H9 (cell line): Measurements from ENCODE around the gene SEC22C. TPM values are rescaled to one million over a fixed set of nuclear protein-coding genes. Genes with fewer than 3 reads are reported as not detected.

Source experiments
- DNase-seq: peaks from one replicate; pipeline ENCODE4 v3.0.0-alpha.2; 2017
- H2AFZ ChIP-seq: one replicate; pipeline ENCODE4 v1.6.1; 2013; ENCODE audit warnings: mild to moderate bottlenecking, low read length, control low read depth, moderate library complexity
- H2AK5ac ChIP-seq: 2 replicates; pipeline ENCODE4 v1.6.1; 2013; ENCODE audit warnings: low read length, control low read depth, mixed read lengths; ENCODE audit not compliant: insufficient read length
- H2BK120ac ChIP-seq: one replicate; pipeline ENCODE4 v1.6.1; 2013; ENCODE audit warnings: low read depth, mild to moderate bottlenecking, low read length, control low read depth, inconsistent platforms; ENCODE audit not compliant: poor library complexity, severe bottlenecking
- H2BK12ac ChIP-seq: 2 replicates; pipeline ENCODE4 v1.6.1; 2013; ENCODE audit warnings: low read length, control low read depth, mixed read lengths, low read depth; ENCODE audit not compliant: insufficient read length
- H2BK15ac ChIP-seq: 2 replicates; pipeline ENCODE4 v1.6.1; 2013; ENCODE audit warnings: low read depth, low read length, control low read depth
- H2BK20ac ChIP-seq: one replicate; pipeline ENCODE4 v1.6.1; 2013; ENCODE audit warnings: low read depth, mild to moderate bottlenecking, low read length, control low read depth, inconsistent platforms; ENCODE audit not compliant: poor library complexity, severe bottlenecking
- H2BK5ac ChIP-seq: 2 replicates; pipeline ENCODE4 v1.6.1; 2013; ENCODE audit warnings: low read length, control low read depth, mixed read lengths; ENCODE audit not compliant: insufficient read length
- H3K14ac ChIP-seq: 2 replicates; pipeline ENCODE4 v1.6.1; 2013; ENCODE audit warnings: low read length, control low read depth; ENCODE audit not compliant: insufficient read depth
- H3K18ac ChIP-seq: 2 replicates; pipeline ENCODE4 v1.6.1; 2013; ENCODE audit warnings: low read depth, mild to moderate bottlenecking, mixed read lengths, low read length, control low read depth; ENCODE audit not compliant: insufficient read length
- H3K23ac ChIP-seq: 2 replicates; pipeline ENCODE4 v1.6.1; 2013; ENCODE audit warnings: low read length, control low read depth, mixed read lengths, low read depth; ENCODE audit not compliant: insufficient read length
- H3K23me2 ChIP-seq: 2 replicates; pipeline ENCODE4 v1.6.1; 2013; ENCODE audit warnings: low read depth, mild to moderate bottlenecking, mixed read lengths, low read length, control low read depth; ENCODE audit not compliant: insufficient read length, poor library complexity, severe bottlenecking
- H3K27ac ChIP-seq: 2 replicates; pipeline ENCODE4 v1.5.1; 2013; ENCODE audit warnings: low read length, control low read depth, mixed read lengths, low read depth; ENCODE audit not compliant: insufficient read length
- H3K27me3 ChIP-seq: 2 replicates; pipeline ENCODE4 v1.6.1; 2013; ENCODE audit warnings: low read length, control low read depth, inconsistent platforms; ENCODE audit not compliant: insufficient read depth
- H3K4ac ChIP-seq: 2 replicates; pipeline ENCODE4 v1.6.1; 2013; ENCODE audit warnings: low read depth, mild to moderate bottlenecking, control low read depth, inconsistent platforms, low read length, moderate library complexity
- H3K4me1 ChIP-seq: 2 replicates; pipeline ENCODE4 v1.6.1; 2013; ENCODE audit warnings: low read length, control low read depth, inconsistent platforms; ENCODE audit not compliant: insufficient read depth
- H3K4me2 ChIP-seq: 2 replicates; pipeline ENCODE4 v1.6.1; 2013; ENCODE audit warnings: low read length, control low read depth, mixed read lengths; ENCODE audit not compliant: insufficient read length, insufficient read depth
- H3K56ac ChIP-seq: 2 replicates; pipeline ENCODE4 v1.6.1; 2013; ENCODE audit warnings: low read depth, mild to moderate bottlenecking, mixed read lengths, low read length, control low read depth; ENCODE audit not compliant: insufficient read length
- H3K79me1 ChIP-seq: 2 replicates; pipeline ENCODE4 v1.6.1; 2013; ENCODE audit warnings: low read depth, mild to moderate bottlenecking, moderate library complexity, low read length, control low read depth, inconsistent platforms; ENCODE audit not compliant: insufficient read depth, poor library complexity, severe bottlenecking
- H3K79me2 ChIP-seq: 2 replicates; pipeline ENCODE4 v1.6.1; 2013; ENCODE audit warnings: low read length, control low read depth, inconsistent platforms; ENCODE audit not compliant: insufficient read depth
- H3K9ac ChIP-seq: 2 replicates; pipeline ENCODE4 v1.6.1; 2013; ENCODE audit warnings: low read length, control low read depth, mixed read lengths; ENCODE audit not compliant: insufficient read length; ENCODE audit errors: extremely low read depth
- H3K9me3 ChIP-seq: one replicate; pipeline ENCODE4 v1.6.1; 2013; ENCODE audit warnings: low read depth, low read length, inconsistent platforms; ENCODE audit not compliant: control insufficient read depth
- H3T11ph ChIP-seq: one replicate; pipeline ENCODE4 v1.6.1; 2013; ENCODE audit warnings: mild to moderate bottlenecking, low read length, control low read depth, inconsistent platforms
- H4K20me1 ChIP-seq: one replicate; pipeline ENCODE4 v1.6.1; 2013; ENCODE audit not compliant: control insufficient read depth, insufficient read length, insufficient read depth
- H4K5ac ChIP-seq: 2 replicates; pipeline ENCODE4 v1.6.1; 2013; ENCODE audit warnings: low read depth, mild to moderate bottlenecking, mixed read lengths, low read length, control low read depth; ENCODE audit not compliant: insufficient read length
- H4K8ac ChIP-seq: replicated peaks from 2 replicates; pipeline ENCODE4 v1.6.1; 2013; ENCODE audit warnings: low read length, control low read depth, mixed read lengths, low read depth; ENCODE audit not compliant: insufficient read length
- H4K91ac ChIP-seq: 2 replicates; pipeline ENCODE4 v1.6.1; 2013; ENCODE audit warnings: low read depth, mild to moderate bottlenecking, moderate library complexity, mixed read lengths, low read length, control low read depth; ENCODE audit not compliant: insufficient read length
- H3K27ac Mint-ChIP-seq, 3 experiments: 2 replicates in 2 of 3; 3 replicates in 1 of 3; pipeline ENCODE4 v1.8.0; 2020 to 2021; ENCODE audit warnings: mixed read lengths in 3 of 3, mild to moderate bottlenecking in 1 of 3, moderate library complexity in 1 of 3
- H3K27me3 Mint-ChIP-seq: 2 replicates; pipeline ENCODE4 v1.8.0; 2021; ENCODE audit warnings: low read depth, mild to moderate bottlenecking, moderate library complexity, mixed read lengths
- H3K36me3 Mint-ChIP-seq, 3 experiments: 2 replicates in 2 of 3; 3 replicates in 1 of 3; pipeline ENCODE4 v1.8.0; 2020 to 2021; ENCODE audit warnings: low read depth in 3 of 3, mixed read lengths in 3 of 3; ENCODE audit not compliant: insufficient read depth in 1 of 3
- H3K4me1 Mint-ChIP-seq, 2 experiments: 2 replicates each; pipeline ENCODE4 v1.8.0; 2020; ENCODE audit warnings: mixed read lengths in 2 of 2
- H3K4me3 Mint-ChIP-seq, 2 experiments: 2 replicates in 1 of 2; 3 replicates in 1 of 2; pipeline ENCODE4 v1.8.0; 2020 to 2021; ENCODE audit warnings: mild to moderate bottlenecking in 2 of 2, mixed read lengths in 2 of 2, moderate library complexity in 1 of 2
- H3K9me3 Mint-ChIP-seq, 2 experiments: 2 replicates in 1 of 2; 3 replicates in 1 of 2; pipeline ENCODE4 v1.8.0; 2020; ENCODE audit warnings: mild to moderate bottlenecking in 2 of 2, mixed read lengths in 2 of 2, moderate library complexity in 1 of 2
- CTCF ChIP-seq: fragments of 200-600 bp; sonication (generic); conservative IDR thresholded peaks from 3 replicates; pipeline ENCODE4 v1.8.0; 2021; ENCODE audit warnings: antibody characterized with exemption, mild to moderate bottlenecking
- WGBS: extraction: QIAGEN DNeasy Blood & Tissue Kit; methylation state at CpG from one replicate; pipeline ENCODE4 v1.1.7; 2013; ENCODE audit warnings: missing lambda C conversion rate, low lambda C conversion rate, mixed read lengths; ENCODE audit not compliant: insufficient read length; ENCODE audit errors: extremely low coverage; 5-methylcytosine and 5-hydroxymethylcytosine counted together
- total RNA-seq: library from RNA; stranded (reverse); gene quantifications from 2 replicates; pipeline ENCODE4 v1.2.1, GENCODE V29; 2021

SEC22C gene
- total RNA-seq, 1 experiment from 2014 or later: 28.2 TPM

- no peaks in the 10 kb centered on the region for H3K9me3 Mint-ChIP-seq
Measured at GRCh38 chr3:42589382-42590109, 7.8 kb upstream of the SEC22C start.

More at GRCh38 chr3:42589382-42590109, 7.8 kb upstream of the SEC22C start:
- H2BK12ac ChIP-seq: no peak overlapping the region
- Mint-ChIP-seq H3K4me1 (peaks cover 44 to 46% of the 10 kb centered on the region in 2 experiments), H3K27ac (peak overlapping the region in 2 of 3 experiments; percentile 95 to 97; a peak in 4 of 7 replicates), H3K4me3 (peak overlapping the region; percentile 92 to 93), H3K27me3 (peaks cover 1% of the 10 kb centered on the region), H3K36me3 (peaks cover 25 to 34% (median 33%) of the 10 kb centered on the region in 3 experiments)
- no peak overlapping the region for H4K91ac ChIP-seq
- peak overlapping the region; percentile 9 for H3K9ac ChIP-seq
- peak overlapping the region; percentile 45 for H3K4me2 ChIP-seq
- peak overlapping the region; percentile 89 for H2AK5ac ChIP-seq
- no peaks in the 10 kb centered on the region; the same call in 1 of the 2 replicates for H3K4me1 ChIP-seq
- no peak overlapping the region for H3K4ac ChIP-seq
- peak; percentile 28 for DNase-seq
- no peaks in the 10 kb centered on the region for H3K9me3 ChIP-seq
- no peak overlapping the region for H2AFZ ChIP-seq
- peaks cover 6% of the 10 kb centered on the region for H3K23me2 ChIP-seq
- H3K27ac ChIP-seq: peak overlapping the region; percentile 30
- no CpG with 5 or more reads among the region's 20 CpGs for WGBS
- H4K8ac ChIP-seq: no peak overlapping the region
- no peaks in the 10 kb centered on the region for H3K27me3 ChIP-seq
- H2BK20ac ChIP-seq: no peak overlapping the region
- no peaks in the 10 kb centered on the region; the same call in 1 of the 2 replicates for H3K79me2 ChIP-seq
- TF ChIP-seq CTCF: no peak
- no peak overlapping the region for H3K14ac ChIP-seq
- H3T11ph ChIP-seq: no peak overlapping the region
- H3K23ac ChIP-seq: no peak overlapping the region
- H3K18ac ChIP-seq: no peak overlapping the region
- H2BK15ac ChIP-seq: no peak overlapping the region; the same call in 1 of the 2 replicates
- H3K79me1 ChIP-seq: no peaks in the 10 kb centered on the region
- H2BK120ac ChIP-seq: no peak overlapping the region
- no peak overlapping the region for H2BK5ac ChIP-seq
- no peak overlapping the region for H3K56ac ChIP-seq
- H4K20me1 ChIP-seq: no peaks in the 10 kb centered on the region
- H4K5ac ChIP-seq: peak overlapping the region; percentile 27
